Measurements from ENCODE around the gene ENTPD8. TPM values are rescaled to one million over a fixed set of nuclear protein-coding genes. Genes with fewer than 3 reads are reported as not detected.

The ENTPD8 gene
- total and polyA plus RNA-seq, 2 donors (not counting 3 experiments of a cell fraction or from before 2014, with no cell fraction given), result 0.44 to 0.51 TPM

DNA sequence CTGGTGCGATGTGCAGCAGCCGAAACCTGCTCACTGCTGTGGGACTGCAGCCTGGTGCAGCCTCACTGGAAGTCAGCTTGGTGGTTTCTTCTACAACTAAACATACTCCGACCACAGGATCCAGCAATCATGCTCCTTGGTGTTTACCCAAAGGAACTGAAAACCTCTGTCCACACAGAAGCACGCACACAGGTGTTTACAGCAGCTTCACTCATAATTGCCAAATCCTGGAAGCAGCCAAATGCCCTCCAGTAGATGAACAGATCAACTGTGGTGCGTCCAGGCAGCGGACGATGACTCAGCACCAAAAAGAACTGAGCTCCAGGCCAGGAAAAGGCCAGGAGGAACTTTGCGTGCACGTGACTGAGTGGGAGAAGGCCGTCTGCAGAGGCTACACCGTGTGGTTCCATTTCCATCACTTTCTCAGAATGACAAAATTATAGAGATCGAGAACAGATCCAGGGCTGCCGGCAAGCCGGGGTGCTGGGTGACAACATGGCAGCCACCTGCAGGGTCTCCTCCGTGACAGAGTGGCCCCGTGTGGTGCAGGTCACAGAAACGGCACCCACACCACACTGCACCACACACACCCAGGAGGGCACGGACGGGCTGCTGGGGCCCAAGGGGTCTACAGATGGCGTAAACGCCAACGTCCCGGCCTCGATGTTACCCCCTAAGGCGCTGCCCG, 41.1 kb upstream of the ENTPD8 start:
- Histone ChIP-seq H2AFZ (ENCODE audit: low read depth, low read length) (peak overlapping the region; percentile 73), H3K9me1 (replicated peaks; ENCODE audit: control insufficient read depth, extremely low read depth, insufficient read depth, low read length) (no peaks in the 10 kb centered on the region), H4K20me1 (replicated peaks; ENCODE audit: control insufficient read depth, extremely low read depth, insufficient read depth, low read length) (no peaks in the 10 kb centered on the region), H3K4me1 (ENCODE audit: control insufficient read depth, extremely low read depth, insufficient read depth, low read length) (peaks cover 6% of the 10 kb centered on the region), H3K4me3 (replicated peaks in 1 of 3; ENCODE audit: insufficient read depth in 1 of 3, low read depth in 1 of 3, low read length in 3 of 3) (no peak overlapping the region), H3K9me3 (replicated peaks; ENCODE audit: control insufficient read depth, insufficient read depth, low read length) (no peaks in the 10 kb centered on the region), H3K9ac (replicated peaks; ENCODE audit: extremely low read depth, insufficient read depth, low read length) (no peak overlapping the region), H3K27ac (ENCODE audit: insufficient read depth, low read depth, low read length) (no peak overlapping the region), H3K36me3 (ENCODE audit: control insufficient read depth in 2 of 2, extremely low read depth in 1 of 2, insufficient read depth in 2 of 2, low read length in 2 of 2) (no peaks in the 10 kb centered on the region), H3K27me3 (ENCODE audit: control insufficient read depth in 2 of 2, insufficient read depth in 2 of 2, low read length in 2 of 2) (no peaks in the 10 kb centered on the region), H3K4me2 (ENCODE audit: insufficient read depth, low read length) (no peak overlapping the region), H3K79me2 (ENCODE audit: control insufficient read depth, insufficient read depth, low read length) (no peaks in the 10 kb centered on the region)
- CTCF ChIA-PET, result interaction anchor here (1.2 to 1.7 kb wide), 3 partner anchors 27 to 59 kb away, joined by 4 to 7 read pairs (median 6); partner anchors contain the start of genes EXD3 and NOXA1
- POLR2A ChIA-PET, result interaction anchor here (0.6 kb wide), 1 partner anchor 18 kb away, joined by 6 read pairs; no protein-coding TSS in a partner anchor
- DNase-seq (ENCODE audit: low read depth, low spot score) (peak; percentile 47), FAIRE-seq (peak; percentile 80)
- TF ChIP-seq EZH2 (IDR thresholded peaks at IDR 0.05; ENCODE audit: borderline replicate concordance, low read depth, low read length, severe bottlenecking), result no peak
- no peak for TF ChIP-seq JUN (IDR thresholded peaks at IDR 0.05; ENCODE audit: borderline replicate concordance, insufficient read depth, insufficient read length, low read depth)
- TF ChIP-seq POLR2AphosphoS5 (IDR thresholded peaks at IDR 0.05; ENCODE audit: insufficient read depth, low read depth, low read length), result no peak
- TF ChIP-seq, protein P1, sequence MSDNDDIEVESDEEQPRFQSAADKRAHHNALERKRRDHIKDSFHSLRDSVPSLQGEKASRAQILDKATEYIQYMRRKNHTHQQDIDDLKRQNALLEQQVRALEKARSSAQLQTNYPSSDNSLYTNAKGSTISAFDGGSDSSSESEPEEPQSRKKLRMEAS (IDR thresholded peaks at IDR 0.05; ENCODE audit: insufficient read depth, insufficient read length), result peak; percentile 55
- no peak for TF ChIP-seq GATA2 (IDR thresholded peaks at IDR 0.05; ENCODE audit: insufficient read depth, insufficient read length, low read depth, low read length)
- TF ChIP-seq, protein P2, sequence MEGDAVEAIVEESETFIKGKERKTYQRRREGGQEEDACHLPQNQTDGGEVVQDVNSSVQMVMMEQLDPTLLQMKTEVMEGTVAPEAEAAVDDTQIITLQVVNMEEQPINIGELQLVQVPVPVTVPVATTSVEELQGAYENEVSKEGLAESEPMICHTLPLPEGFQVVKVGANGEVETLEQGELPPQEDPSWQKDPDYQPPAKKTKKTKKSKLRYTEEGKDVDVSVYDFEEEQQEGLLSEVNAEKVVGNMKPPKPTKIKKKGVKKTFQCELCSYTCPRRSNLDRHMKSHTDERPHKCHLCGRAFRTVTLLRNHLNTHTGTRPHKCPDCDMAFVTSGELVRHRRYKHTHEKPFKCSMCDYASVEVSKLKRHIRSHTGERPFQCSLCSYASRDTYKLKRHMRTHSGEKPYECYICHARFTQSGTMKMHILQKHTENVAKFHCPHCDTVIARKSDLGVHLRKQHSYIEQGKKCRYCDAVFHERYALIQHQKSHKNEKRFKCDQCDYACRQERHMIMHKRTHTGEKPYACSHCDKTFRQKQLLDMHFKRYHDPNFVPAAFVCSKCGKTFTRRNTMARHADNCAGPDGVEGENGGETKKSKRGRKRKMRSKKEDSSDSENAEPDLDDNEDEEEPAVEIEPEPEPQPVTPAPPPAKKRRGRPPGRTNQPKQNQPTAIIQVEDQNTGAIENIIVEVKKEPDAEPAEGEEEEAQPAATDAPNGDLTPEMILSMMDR (IDR thresholded peaks at IDR 0.05; ENCODE audit: extremely low read depth in 1 of 2, insufficient read depth in 1 of 2, low read depth in 1 of 2, low read length in 2 of 2), result no peak
- TF ChIP-seq POLR2A (IDR thresholded peaks at IDR 0.05; ENCODE audit: low read depth, low read length), result no peak
- TF ChIP-seq MYC (IDR thresholded peaks at IDR 0.05; ENCODE audit: low read depth, low read length), result no peak
- TF ChIP-seq FOS (IDR thresholded peaks at IDR 0.05; ENCODE audit: borderline replicate concordance, insufficient read depth, low read length), result peak; percentile 23
- BruUV-seq (replicated peaks), result no TSS peak
- dilution Hi-C loops (cut with MboI; ENCODE audit: extremely low pct_ligation_motif_present, low sequenced_read_pairs) (no loop called here), intact Hi-C loops (cut with micrococcal nuclease) (no loop called here)

Measured in endothelial cell of umbilical vein (primary cell).